Neural progenitor cell (in vitro differentiated cells): Measurements from ENCODE around the gene MYO9B.
A peak's percentile ranks its signal among the peaks of the same experiment; 100 is the strongest.

Experiments
- EZH2 ChIP-seq: fragments of 200-600 bp; sonication (generic); IDR thresholded peaks from 2 replicates; pipeline ENCODE4 v1.6.1; 2017; ENCODE audit warnings: antibody characterized with exemption, mild to moderate bottlenecking, moderate library complexity
- EZH2phosphoT487 ChIP-seq: fragments of 200-600 bp; sonication (generic); IDR thresholded peaks from 2 replicates; pipeline ENCODE4 v1.6.1; 2017; ENCODE audit warnings: antibody characterized with exemption
- TF ChIP-seq, protein P1 (sequence below): fragments of 200-600 bp; sonication (generic); IDR thresholded peaks from 2 replicates; pipeline ENCODE4 v1.5.1; 2017; ENCODE audit warnings: antibody characterized with exemption, mild to moderate bottlenecking

DNA sequence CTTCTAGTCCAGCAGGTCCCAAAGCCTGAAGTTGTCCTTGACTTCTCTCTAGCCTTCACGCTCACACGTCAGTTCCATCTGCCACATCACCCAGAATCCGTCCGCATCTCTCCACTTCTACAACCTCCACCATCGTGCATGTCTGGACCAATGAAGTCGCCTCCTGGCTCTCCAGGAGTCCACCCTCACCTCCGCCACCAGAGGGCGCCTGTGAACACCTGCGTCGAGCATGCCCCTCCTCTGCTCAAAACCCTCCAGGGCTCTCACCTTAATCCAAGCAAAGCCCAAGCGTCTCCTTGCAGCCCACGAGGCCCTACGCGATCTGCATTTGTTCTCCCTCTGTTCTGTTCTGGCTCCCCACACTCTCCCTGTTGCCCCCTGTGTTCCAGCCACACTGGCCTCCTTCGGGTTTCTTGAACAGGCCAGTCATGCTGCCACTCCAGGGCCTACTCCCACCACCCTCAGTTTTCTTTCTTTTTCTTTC lies 185.3 kb downstream of the MYO9B start:
- TF ChIP-seq, protein P1, sequence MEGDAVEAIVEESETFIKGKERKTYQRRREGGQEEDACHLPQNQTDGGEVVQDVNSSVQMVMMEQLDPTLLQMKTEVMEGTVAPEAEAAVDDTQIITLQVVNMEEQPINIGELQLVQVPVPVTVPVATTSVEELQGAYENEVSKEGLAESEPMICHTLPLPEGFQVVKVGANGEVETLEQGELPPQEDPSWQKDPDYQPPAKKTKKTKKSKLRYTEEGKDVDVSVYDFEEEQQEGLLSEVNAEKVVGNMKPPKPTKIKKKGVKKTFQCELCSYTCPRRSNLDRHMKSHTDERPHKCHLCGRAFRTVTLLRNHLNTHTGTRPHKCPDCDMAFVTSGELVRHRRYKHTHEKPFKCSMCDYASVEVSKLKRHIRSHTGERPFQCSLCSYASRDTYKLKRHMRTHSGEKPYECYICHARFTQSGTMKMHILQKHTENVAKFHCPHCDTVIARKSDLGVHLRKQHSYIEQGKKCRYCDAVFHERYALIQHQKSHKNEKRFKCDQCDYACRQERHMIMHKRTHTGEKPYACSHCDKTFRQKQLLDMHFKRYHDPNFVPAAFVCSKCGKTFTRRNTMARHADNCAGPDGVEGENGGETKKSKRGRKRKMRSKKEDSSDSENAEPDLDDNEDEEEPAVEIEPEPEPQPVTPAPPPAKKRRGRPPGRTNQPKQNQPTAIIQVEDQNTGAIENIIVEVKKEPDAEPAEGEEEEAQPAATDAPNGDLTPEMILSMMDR, result peak; percentile 90
- no peak for TF ChIP-seq EZH2
- no peak for TF ChIP-seq EZH2phosphoT487
